AG04449 (cell line): ENCODE results near the gene SLC12A3.

Source experiments
- CTCF ChIA-PET: fragments of 350-600 bp; formaldehyde crosslinking; extraction: SDS; loops from one replicate; lab custom pipeline; 2021; ENCODE audit warnings: antibody characterized with exemption; lab: Yijun Ruan, JAX
- POLR2A ChIA-PET: fragments of 400-600, 350-600 bp; formaldehyde crosslinking; extraction: SDS; loops from one replicate; lab custom pipeline; 2020; ENCODE audit warnings: antibody characterized with exemption, inconsistent platforms; lab: Yijun Ruan, JAX
- DNase-seq: peaks from one replicate; pipeline ENCODE4 v3.0.0-alpha.2; 2010; ENCODE audit warnings: low read depth, low spot score
- H3K4me3 ChIP-seq: 2 replicates; pipeline ENCODE4 v1.5.1; 2011; ENCODE audit warnings: low read depth, mild to moderate bottlenecking, control low read depth, low read length
- CTCF ChIP-seq: IDR thresholded peaks from one replicate; pipeline ENCODE4 v1.5.1; 2011; ENCODE audit warnings: mild to moderate bottlenecking, moderate library complexity, low read length, control low read depth, inconsistent platforms; ENCODE audit not compliant: insufficient read depth; ENCODE audit errors: missing control alignments

The SLC12A3 gene

GRCh38 chr16:56945847-56946527 lies 81.0 kb downstream of the SLC12A3 start:
- no peak for TF ChIP-seq CTCF
- POLR2A ChIA-PET: interaction anchor here (2.1 to 2.9 kb wide), 2 partner anchors 9 to 13 kb away, joined by 7 read pairs; no protein-coding TSS in a partner anchor
- CTCF ChIA-PET: interaction anchor here (1.3 to 2.8 kb wide), 3 partner anchors 77 to 152 kb away, joined by 4 to 18 read pairs (median 5); no protein-coding TSS in a partner anchor
- no peak overlapping the region for H3K4me3 ChIP-seq
- no peak for DNase-seq

- ChIA-PET POLR2A (interaction anchor here (0.6 to 2.9 kb wide), 7 partner anchors 8 to 53 kb away, joined by 3 to 8 read pairs (median 7); partner anchors contain the start of gene HERPUD1), CTCF (interaction anchor here (1.4 to 2.0 kb wide), 5 partner anchors 15 to 154 kb away, joined by 3 to 12 read pairs (median 6); partner anchors contain the start of gene HERPUD1)
- no peak for DNase-seq
- no peak for TF ChIP-seq CTCF
- no peak overlapping the region for H3K4me3 ChIP-seq
Observed at GRCh38 chr16:56946767-56947603, 82.0 kb downstream of the SLC12A3 start.

GRCh38 chr16:56947604-56947995 lies 82.6 kb downstream of the SLC12A3 start:
- H3K4me3 ChIP-seq: no peak overlapping the region
- CTCF ChIA-PET: interaction anchor here (1.4 to 1.8 kb wide), 4 partner anchors 16 to 155 kb away, joined by 3 to 12 read pairs (median 6); partner anchors contain the start of gene HERPUD1
- POLR2A ChIA-PET: interaction anchor here (0.6 to 2.9 kb wide), 6 partner anchors 9 to 52 kb away, joined by 3 to 8 read pairs (median 6); partner anchors contain the start of gene HERPUD1
- no peak for DNase-seq
- no peak for TF ChIP-seq CTCF

DNA sequence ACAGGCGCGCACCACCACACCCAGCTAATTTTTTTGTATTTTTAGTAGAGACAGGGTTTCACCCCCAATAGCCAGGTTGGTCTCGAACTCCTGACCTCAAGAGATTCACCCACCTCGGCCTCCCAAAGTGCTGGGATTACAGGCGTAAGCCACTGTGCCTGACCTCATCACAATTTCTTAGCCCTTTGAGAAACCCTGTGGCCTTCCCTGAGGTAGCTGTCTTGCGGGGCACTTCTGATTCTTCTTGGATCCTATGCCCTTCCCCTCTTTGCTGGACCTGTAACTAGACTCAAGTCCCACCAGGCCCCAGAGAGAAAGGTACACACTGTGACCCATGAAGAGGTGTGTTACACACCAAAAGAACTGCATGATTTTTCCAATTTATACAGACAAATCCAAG lies 83.2 kb downstream of the SLC12A3 start:
- CTCF ChIA-PET: interaction anchor here (1.4 to 1.8 kb wide), 4 partner anchors 16 to 155 kb away, joined by 3 to 12 read pairs (median 6); partner anchors contain the start of gene HERPUD1
- no peak for TF ChIP-seq CTCF
- POLR2A ChIA-PET: interaction anchor here (0.8 to 1.8 kb wide), 4 partner anchors 10 to 52 kb away, joined by 3 to 8 read pairs (median 6); partner anchors contain the start of gene HERPUD1

GRCh38 chr16:56950051-56950450 lies 85.0 kb downstream of the SLC12A3 start:
- no peak for DNase-seq
- TF ChIP-seq CTCF: no peak
- H3K4me3 ChIP-seq: no peak overlapping the region
- ChIA-PET CTCF (interaction anchor here (1.2 to 5.8 kb wide), 8 partner anchors 12 to 157 kb away, joined by 3 to 99 read pairs (median 4); partner anchors contain the start of genes CETP and SLC12A3), POLR2A (no interaction called here)

More for the DNA sequence above, 83.2 kb downstream of the SLC12A3 start:
- H3K4me3 ChIP-seq: no peak overlapping the region
- DNase-seq: no peak
